LNCAP (cell line): Measurements from ENCODE around the gene DYRK1A.

Source experiments
- TF ChIP-seq, protein P1 (sequence below): fragments of 450-650 bp; IDR thresholded peaks from 2 replicates; pipeline ENCODE4 v1.5.1; 2017; ENCODE audit warnings: mild to moderate bottlenecking

The DYRK1A gene

DNA sequence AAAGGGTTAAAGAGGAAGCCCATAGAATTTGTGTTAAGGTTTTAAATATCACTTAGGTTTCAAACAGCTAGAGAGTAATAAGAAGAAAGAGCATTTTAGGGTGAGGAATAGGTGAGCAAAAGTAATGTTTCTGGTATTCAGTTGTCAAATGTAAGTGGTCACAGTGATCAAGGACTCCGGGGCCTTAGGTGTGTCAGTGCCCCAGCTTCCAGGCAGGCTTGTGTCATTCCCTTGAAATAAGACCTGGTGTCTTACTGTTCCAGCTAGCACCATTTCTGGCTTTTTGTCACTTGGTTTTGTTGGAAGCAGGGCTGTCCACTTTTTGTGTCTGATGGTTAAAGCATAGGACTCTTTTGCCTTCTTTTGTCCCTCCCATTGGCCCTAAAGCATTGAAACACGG is 69.6 kb downstream of the DYRK1A start:
- TF ChIP-seq, protein P1, sequence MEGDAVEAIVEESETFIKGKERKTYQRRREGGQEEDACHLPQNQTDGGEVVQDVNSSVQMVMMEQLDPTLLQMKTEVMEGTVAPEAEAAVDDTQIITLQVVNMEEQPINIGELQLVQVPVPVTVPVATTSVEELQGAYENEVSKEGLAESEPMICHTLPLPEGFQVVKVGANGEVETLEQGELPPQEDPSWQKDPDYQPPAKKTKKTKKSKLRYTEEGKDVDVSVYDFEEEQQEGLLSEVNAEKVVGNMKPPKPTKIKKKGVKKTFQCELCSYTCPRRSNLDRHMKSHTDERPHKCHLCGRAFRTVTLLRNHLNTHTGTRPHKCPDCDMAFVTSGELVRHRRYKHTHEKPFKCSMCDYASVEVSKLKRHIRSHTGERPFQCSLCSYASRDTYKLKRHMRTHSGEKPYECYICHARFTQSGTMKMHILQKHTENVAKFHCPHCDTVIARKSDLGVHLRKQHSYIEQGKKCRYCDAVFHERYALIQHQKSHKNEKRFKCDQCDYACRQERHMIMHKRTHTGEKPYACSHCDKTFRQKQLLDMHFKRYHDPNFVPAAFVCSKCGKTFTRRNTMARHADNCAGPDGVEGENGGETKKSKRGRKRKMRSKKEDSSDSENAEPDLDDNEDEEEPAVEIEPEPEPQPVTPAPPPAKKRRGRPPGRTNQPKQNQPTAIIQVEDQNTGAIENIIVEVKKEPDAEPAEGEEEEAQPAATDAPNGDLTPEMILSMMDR = no peak

GRCh38 chr21:37437376-37438080 is 71.0 kb downstream of the DYRK1A start:
- TF ChIP-seq, protein P1 = no peak

- TF ChIP-seq, protein P1 = no peak
These were observed 77.1 kb downstream of the DYRK1A start for GRCh38 chr21:37443683-37444082.

DNA sequence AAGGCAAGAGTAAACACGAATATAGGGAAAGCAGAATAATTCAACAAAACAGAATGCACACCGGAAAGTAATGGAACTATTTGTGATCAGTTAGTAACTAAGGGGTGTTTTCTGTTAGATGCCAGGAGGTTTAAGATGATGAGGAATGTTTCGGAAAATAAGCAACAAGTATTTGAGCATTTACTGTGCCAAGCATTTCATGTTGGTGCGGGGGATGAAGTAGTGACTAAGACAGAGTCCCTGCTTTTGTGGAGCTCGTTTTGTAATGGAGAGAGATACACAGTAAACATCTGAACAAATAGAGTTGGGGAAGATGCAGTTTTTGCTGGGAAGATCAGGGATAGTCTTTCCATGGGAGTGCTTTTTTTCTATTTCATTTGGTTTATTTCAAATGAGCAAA is 78.7 kb downstream of the DYRK1A start:
- TF ChIP-seq, protein P1 = no peak

GRCh38 chr21:37446552-37446951 is 80.0 kb downstream of the DYRK1A start:
- TF ChIP-seq, protein P1 = peak; percentile 29; the same call in 1 of the 2 replicates

- TF ChIP-seq, protein P1 = no peak
These were observed 80.8 kb downstream of the DYRK1A start for GRCh38 chr21:37447288-37447936.

- TF ChIP-seq, protein P1 = no peak
These were observed 82.8 kb downstream of the DYRK1A start for GRCh38 chr21:37449302-37449937.
